PC-3 (cell line): ENCODE measurements around the gene RANBP3. TPM values are rescaled to one million over a fixed set of nuclear protein-coding genes. Genes with fewer than 3 reads are reported as not detected.

Experiments used
- ATAC-seq: fragments of 200-7000 bp; cut with Tn5 transposase; 2 replicates; pipeline ENCODE4 v1.9.1; 2020; ENCODE audit warnings: mild to moderate bottlenecking, moderate library complexity
- BruUV-seq: library from RNA; stranded (reverse); fragments of 400-500 nt; replicated peaks from 2 replicates; lab custom pipeline; 2021; lab: Mats Ljungman, UMichigan
- CTCF ChIA-PET: fragments of 300-600 bp; sonication (Branson Sonifier 250); formaldehyde crosslinking; loops from one replicate; lab custom pipeline; 2022; ENCODE audit warnings: antibody characterized with exemption; lab: Charles Lee
- POLR2A ChIA-PET: fragments of 300-600 bp; sonication (Branson Sonifier 250); formaldehyde crosslinking; loops from one replicate; lab custom pipeline; 2022; ENCODE audit warnings: antibody characterized with exemption; ENCODE audit not compliant: unreplicated experiment; lab: Charles Lee
- DNase-seq: peaks from one replicate; pipeline ENCODE4 v3.0.0-alpha.2; 2015
- H2AFZ ChIP-seq: fragments of 300-600 bp; sonication (generic); 2 replicates; pipeline ENCODE4 v1.6.0; 2016; ENCODE audit warnings: antibody characterized with exemption, low read length
- H3F3A ChIP-seq: fragments of 300-600 bp; sonication (generic); one replicate; pipeline ENCODE4 v1.6.0; 2017; ENCODE audit warnings: antibody characterized with exemption, low read length, control low read depth, mild to moderate bottlenecking; ENCODE audit not compliant: unreplicated experiment
- H3K27ac ChIP-seq: fragments of 300-600 bp; sonication (generic); 2 replicates; pipeline ENCODE4 v1.5.1; 2016; ENCODE audit warnings: mild to moderate bottlenecking, low read length
- H3K27me3 ChIP-seq: fragments of 300-600 bp; sonication (generic); 2 replicates; pipeline ENCODE4 v1.6.1; 2016; ENCODE audit warnings: low read length, mixed read lengths
- H3K36me3 ChIP-seq: fragments of 300-600 bp; sonication (generic); 2 replicates; pipeline ENCODE4 v1.6.1; 2016; ENCODE audit warnings: low read depth, mixed run types, low read length, mixed read lengths
- H3K4me1 ChIP-seq: fragments of 300-600 bp; sonication (generic); 2 replicates; pipeline ENCODE4 v1.5.1; 2016; ENCODE audit warnings: low read length; ENCODE audit not compliant: insufficient read depth
- H3K4me2 ChIP-seq: fragments of 300-600 bp; sonication (generic); 2 replicates; pipeline ENCODE4 v1.6.0; 2016; ENCODE audit warnings: low read length
- H3K4me3 ChIP-seq: fragments of 300-600 bp; sonication (generic); 2 replicates; pipeline ENCODE4 v1.5.1; 2016; ENCODE audit warnings: mild to moderate bottlenecking, low read length, mixed read lengths
- H3K79me2 ChIP-seq: fragments of 300-600 bp; sonication (generic); 2 replicates; pipeline ENCODE4 v1.6.1; 2017; ENCODE audit warnings: low read length, mixed read lengths
- H3K9ac ChIP-seq: fragments of 300-600 bp; sonication (generic); 2 replicates; pipeline ENCODE4 v1.6.0; 2016; ENCODE audit warnings: mild to moderate bottlenecking, low read length
- H3K9me2 ChIP-seq: fragments of 300-600 bp; sonication (generic); replicated peaks from 2 replicates; pipeline ENCODE4 v1.6.1; 2016; ENCODE audit warnings: mixed run types, low read length, mixed read lengths
- H3K9me3 ChIP-seq: fragments of 300-600 bp; sonication (generic); 2 replicates; pipeline ENCODE4 v1.6.1; 2016; ENCODE audit warnings: low read length, mixed read lengths
- H4K20me1 ChIP-seq: fragments of 300-600 bp; sonication (generic); 2 replicates; pipeline ENCODE4 v1.6.1; 2016; ENCODE audit warnings: low read length, mixed read lengths
- EZH2 ChIP-seq: fragments of 300-600 bp; sonication (generic); IDR thresholded peaks from one replicate; pipeline ENCODE4 v1.6.1; 2017; ENCODE audit warnings: antibody characterized with exemption, mild to moderate bottlenecking, low read length; ENCODE audit not compliant: unreplicated experiment
- EZH2phosphoT487 ChIP-seq: fragments of 300-600 bp; sonication (generic); IDR thresholded peaks from 2 replicates; pipeline ENCODE4 v1.6.1; 2018; ENCODE audit warnings: mild to moderate bottlenecking, antibody characterized with exemption, low read length, borderline replicate concordance
- intact Hi-C: fragments of 100-400 bp; cut with micrococcal nuclease; formaldehyde crosslinking; loops from 2 replicates; pipeline ENCODE4 v1.9.0; 2023
- total RNA-seq: library from RNA; depleted of rRNA; stranded (reverse); fragments of >200 nt; gene quantifications from 2 replicates; pipeline ENCODE4 v1.2.3, GENCODE V29; 2014
- TF ChIP-seq, protein P1 (sequence below): fragments of 300-600 bp; sonication (generic); conservative IDR thresholded peaks from 2 replicates; pipeline ENCODE4 v1.5.1; 2017; ENCODE audit warnings: antibody characterized with exemption, low read depth, mild to moderate bottlenecking, low read length

RANBP3 gene
- total RNA-seq, 1 experiment from 2014 or later = 114 TPM

DNA sequence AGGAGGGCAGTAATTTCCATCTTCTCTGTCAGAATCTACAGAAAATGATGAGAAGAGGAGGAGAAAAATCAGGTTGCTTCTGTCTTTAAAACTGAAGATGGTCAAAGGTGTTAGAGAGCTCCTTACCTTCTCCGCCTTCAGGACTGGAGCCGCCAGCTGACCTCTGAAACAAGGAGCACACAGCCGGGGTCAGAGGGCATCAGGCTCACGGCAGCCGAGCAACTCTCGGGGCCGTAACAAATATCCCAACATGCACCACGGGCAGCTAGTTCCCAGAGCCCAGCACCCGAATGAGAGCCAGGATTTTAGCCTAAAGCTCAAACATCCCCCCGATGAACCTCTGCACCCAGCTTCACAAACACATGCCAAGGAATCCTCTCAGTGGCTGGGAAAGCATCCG, 36.3 kb downstream of the RANBP3 start:
- Histone ChIP-seq H3K9me2 (no peaks in the 10 kb centered on the region), H3F3A (no peaks in the 10 kb centered on the region), H3K27ac (no peak overlapping the region), H3K79me2 (peaks cover 59% of the 10 kb centered on the region), H3K36me3 (peaks cover 47% of the 10 kb centered on the region), H3K9me3 (no peaks in the 10 kb centered on the region), H3K4me2 (no peak overlapping the region), H3K9ac (no peak overlapping the region), H3K27me3 (no peaks in the 10 kb centered on the region), H2AFZ (no peak overlapping the region), H3K4me3 (no peak overlapping the region), H4K20me1 (peaks cover 12% of the 10 kb centered on the region; the same call in 1 of the 2 replicates), H3K4me1 (no peaks in the 10 kb centered on the region)
- DNase-seq (no peak), ATAC-seq (no peak)
- ChIA-PET POLR2A (no interaction called here), CTCF (no interaction called here)
- intact Hi-C loops = no loop called here
- no peak for TF ChIP-seq EZH2
- TF ChIP-seq, protein P1, sequence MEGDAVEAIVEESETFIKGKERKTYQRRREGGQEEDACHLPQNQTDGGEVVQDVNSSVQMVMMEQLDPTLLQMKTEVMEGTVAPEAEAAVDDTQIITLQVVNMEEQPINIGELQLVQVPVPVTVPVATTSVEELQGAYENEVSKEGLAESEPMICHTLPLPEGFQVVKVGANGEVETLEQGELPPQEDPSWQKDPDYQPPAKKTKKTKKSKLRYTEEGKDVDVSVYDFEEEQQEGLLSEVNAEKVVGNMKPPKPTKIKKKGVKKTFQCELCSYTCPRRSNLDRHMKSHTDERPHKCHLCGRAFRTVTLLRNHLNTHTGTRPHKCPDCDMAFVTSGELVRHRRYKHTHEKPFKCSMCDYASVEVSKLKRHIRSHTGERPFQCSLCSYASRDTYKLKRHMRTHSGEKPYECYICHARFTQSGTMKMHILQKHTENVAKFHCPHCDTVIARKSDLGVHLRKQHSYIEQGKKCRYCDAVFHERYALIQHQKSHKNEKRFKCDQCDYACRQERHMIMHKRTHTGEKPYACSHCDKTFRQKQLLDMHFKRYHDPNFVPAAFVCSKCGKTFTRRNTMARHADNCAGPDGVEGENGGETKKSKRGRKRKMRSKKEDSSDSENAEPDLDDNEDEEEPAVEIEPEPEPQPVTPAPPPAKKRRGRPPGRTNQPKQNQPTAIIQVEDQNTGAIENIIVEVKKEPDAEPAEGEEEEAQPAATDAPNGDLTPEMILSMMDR = no peak
- TF ChIP-seq EZH2phosphoT487 = no peak
- BruUV-seq = no TSS peak

DNA sequence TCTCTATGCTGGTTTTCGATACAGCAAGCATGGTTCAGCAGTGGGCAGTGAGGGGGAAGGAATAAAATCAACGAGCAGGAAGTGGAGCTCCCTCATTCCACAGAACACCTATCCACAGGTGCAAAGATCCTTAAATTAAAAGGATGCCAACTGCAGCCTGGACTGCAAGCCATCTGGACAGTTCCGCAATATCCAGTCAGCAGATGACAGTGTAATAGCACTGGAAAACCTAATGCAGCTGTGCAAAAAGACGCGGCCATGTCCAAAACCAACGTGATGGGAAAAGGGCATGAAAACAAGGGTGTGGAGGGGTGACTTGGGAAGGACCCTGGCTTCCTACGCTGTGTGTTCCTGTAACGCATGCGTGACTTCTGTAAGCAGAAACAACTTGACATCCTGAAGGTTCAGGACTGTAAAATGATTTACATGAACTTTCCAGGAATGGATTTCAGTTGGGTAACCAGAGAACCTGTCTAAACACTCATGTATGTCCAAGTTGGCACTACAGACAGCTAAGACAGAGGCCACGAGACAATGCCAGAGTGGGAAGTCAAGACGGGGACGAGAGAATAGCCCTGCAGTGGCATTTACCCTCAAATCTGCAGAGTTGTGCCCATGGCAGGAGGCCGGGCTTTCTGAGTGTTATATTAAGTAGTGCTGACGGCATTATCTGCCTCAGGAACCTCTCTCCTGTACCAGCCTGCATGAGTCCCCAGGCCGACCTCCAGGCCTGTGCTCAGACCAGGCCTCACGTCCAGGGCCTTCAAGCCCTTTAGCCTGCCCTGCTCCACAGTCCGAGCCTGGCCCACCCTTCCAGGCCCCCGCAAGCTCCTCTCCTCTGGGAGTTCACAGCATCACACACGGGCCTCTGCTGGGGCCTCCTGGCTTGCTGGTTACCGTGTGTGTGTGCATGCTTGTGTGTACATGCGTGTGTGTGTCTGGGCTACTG, 37.4 kb downstream of the RANBP3 start:
- no peak overlapping the region for H3K27ac ChIP-seq
- TF ChIP-seq EZH2phosphoT487 (no peak), EZH2 (no peak)
- TF ChIP-seq, protein P1 = no peak
- no peaks in the 10 kb centered on the region for H3K9me2 ChIP-seq
- no peaks in the 10 kb centered on the region for H3K4me1 ChIP-seq
- H3K79me2 ChIP-seq = peaks cover 51% of the 10 kb centered on the region
- no peaks in the 10 kb centered on the region for H3F3A ChIP-seq
- ChIA-PET CTCF (no interaction called here), POLR2A (no interaction called here)
- peaks cover 3% of the 10 kb centered on the region; the same call in 1 of the 2 replicates for H4K20me1 ChIP-seq
- no peaks in the 10 kb centered on the region for H3K27me3 ChIP-seq
- H3K36me3 ChIP-seq = peaks cover 53% of the 10 kb centered on the region
- DNase-seq (no peak), ATAC-seq (no peak)
- no peak overlapping the region for H2AFZ ChIP-seq
- no peak overlapping the region for H3K4me3 ChIP-seq
- intact Hi-C loops = no loop called here
- no peak overlapping the region for H3K4me2 ChIP-seq
- no peaks in the 10 kb centered on the region for H3K9me3 ChIP-seq
- no peak overlapping the region for H3K9ac ChIP-seq
- no TSS peak for BruUV-seq

DNA sequence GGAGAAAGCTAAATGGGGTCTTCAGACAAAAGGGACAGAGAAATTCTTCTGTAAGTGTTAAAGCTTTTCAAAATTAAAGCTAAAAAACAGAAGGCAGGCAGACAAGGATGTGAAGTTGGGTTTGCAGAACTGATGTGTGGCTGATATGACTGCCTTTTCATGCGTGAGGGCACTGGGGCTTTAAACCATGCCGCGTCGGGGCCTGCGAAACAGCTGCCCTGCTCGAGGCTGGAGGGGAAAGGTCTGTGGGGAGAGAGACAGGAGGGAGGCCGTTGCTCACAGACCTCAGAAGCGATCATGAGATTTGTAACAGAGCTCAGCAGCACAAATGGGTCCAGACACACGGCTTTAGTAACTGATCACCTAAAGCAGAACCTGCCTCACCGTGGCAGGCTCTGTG, 40.4 kb downstream of the RANBP3 start:
- intact Hi-C loops = no loop called here
- peaks cover 61% of the 10 kb centered on the region for H3K36me3 ChIP-seq
- no peaks in the 10 kb centered on the region for H3K4me1 ChIP-seq
- no peak for ATAC-seq
- ChIA-PET POLR2A (interaction anchor here (0.5 kb wide), 1 partner anchor 96 kb away, joined by 3 read pairs; no protein-coding TSS in a partner anchor), CTCF (no interaction called here)
- H3K79me2 ChIP-seq = peaks cover 21% of the 10 kb centered on the region; the same call in 1 of the 2 replicates
- no peaks in the 10 kb centered on the region for H3K9me3 ChIP-seq
- no peaks in the 10 kb centered on the region for H4K20me1 ChIP-seq
- no peaks in the 10 kb centered on the region for H3K27me3 ChIP-seq
- no peak overlapping the region for H3K27ac ChIP-seq
- no peak overlapping the region for H3K9ac ChIP-seq
- TF ChIP-seq, protein P1 = no peak
- TF ChIP-seq EZH2phosphoT487 (no peak), EZH2 (no peak)
- no peak overlapping the region for H3K4me2 ChIP-seq
- no peak for DNase-seq
- no peak overlapping the region for H3K4me3 ChIP-seq
- H3F3A ChIP-seq = no peaks in the 10 kb centered on the region
- no peaks in the 10 kb centered on the region for H3K9me2 ChIP-seq
- H2AFZ ChIP-seq = no peak overlapping the region
- BruUV-seq = no TSS peak
